Mucosa of stomach (tissue), 1 donor: Measurements from ENCODE around the gene GSTK1.
"Not testable (repeated sequence)": the region's sequence is repeated elsewhere in the genome, so short reads cannot be mapped to it uniquely, and the experiment has no call there.

Source experiments
- H3K27me3 ChIP-seq: one replicate; pipeline ENCODE4 v1.7.0; 2013; ENCODE audit warnings: mild to moderate bottlenecking, low read length; ENCODE audit not compliant: control insufficient read depth, insufficient read depth
- H3K36me3 ChIP-seq: one replicate; pipeline ENCODE4 v1.7.0; 2013; ENCODE audit warnings: low read length; ENCODE audit not compliant: control insufficient read depth, insufficient read depth
- H3K4me1 ChIP-seq: one replicate; pipeline ENCODE4 v1.7.0; 2013; ENCODE audit warnings: mild to moderate bottlenecking, low read length; ENCODE audit not compliant: control insufficient read depth, insufficient read depth
- H3K4me3 ChIP-seq: one replicate; pipeline ENCODE4 v1.7.0; 2013; ENCODE audit warnings: low read length
- H3K9ac ChIP-seq: one replicate; pipeline ENCODE4 v1.7.0; 2013; ENCODE audit warnings: mild to moderate bottlenecking, low read length, moderate library complexity
- H3K9me3 ChIP-seq: one replicate; pipeline ENCODE4 v1.7.0; 2013; ENCODE audit warnings: mild to moderate bottlenecking, low read length, moderate library complexity; ENCODE audit not compliant: control insufficient read depth
- donor health status: Pancreatic carcinoma.

The GSTK1 gene

GRCh38 chr7:143263266-143264195, at the start of gene GSTK1:
TSS of gene GSTK1 (plus strand) at chr7:143263441. CDS start at chr7:143263514, 73 bp downstream.
- no peaks in the 10 kb centered on the region for H3K27me3 ChIP-seq
- H3K9me3 ChIP-seq = no peaks in the 10 kb centered on the region
- H3K4me1 ChIP-seq = peaks cover 28% of the 10 kb centered on the region
- peak within 1 kb of the TSS; percentile 76 for H3K4me3 ChIP-seq
- H3K36me3 ChIP-seq = peaks cover 13% of the 10 kb centered on the region
- peak within 1 kb of the TSS; percentile 74 for H3K9ac ChIP-seq

GRCh38 chr7:143213478-143213877, 49.8 kb upstream of the GSTK1 start:
- H3K9me3 ChIP-seq, H3K4me1 ChIP-seq, H3K4me3 ChIP-seq, H3K36me3 ChIP-seq, H3K9ac ChIP-seq, H3K27me3 ChIP-seq: not testable (repeated sequence)

- no peak overlapping the region for H3K9ac ChIP-seq
These were observed 48.2 kb upstream of the GSTK1 start for GRCh38 chr7:143214789-143215679.

GRCh38 chr7:143216151-143216550, 47.1 kb upstream of the GSTK1 start:
- Histone ChIP-seq H3K27me3 (no peaks in the 10 kb centered on the region), H3K9ac (no peak overlapping the region), H3K4me1 (no peaks in the 10 kb centered on the region), H3K36me3 (no peaks in the 10 kb centered on the region), H3K9me3 (no peaks in the 10 kb centered on the region), H3K4me3 (no peak overlapping the region)

More at GRCh38 chr7:143214789-143215679, 48.2 kb upstream of the GSTK1 start:
- no peaks in the 10 kb centered on the region for H3K27me3 ChIP-seq
- no peak overlapping the region for H3K4me3 ChIP-seq
- H3K36me3 ChIP-seq = no peaks in the 10 kb centered on the region
- H3K9me3 ChIP-seq = no peaks in the 10 kb centered on the region
- H3K4me1 ChIP-seq = no peaks in the 10 kb centered on the region

DNA sequence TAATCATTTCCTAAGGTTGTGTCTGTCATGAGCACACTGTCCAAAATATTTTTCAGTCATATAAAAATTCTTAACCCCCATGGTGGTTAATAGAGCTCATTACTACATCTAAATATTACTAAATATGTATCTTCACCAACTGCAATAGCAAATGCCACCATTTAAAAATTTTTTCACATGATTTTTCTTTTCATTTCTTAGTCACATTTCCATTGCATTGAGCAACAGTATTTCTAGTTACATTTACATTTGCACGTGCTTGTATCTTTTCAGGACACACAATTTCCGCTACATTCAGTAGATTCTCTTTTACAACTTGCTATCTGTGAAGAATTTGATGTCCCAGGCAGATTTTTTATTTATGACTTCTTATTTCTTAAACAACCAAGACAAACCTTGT, 46.6 kb upstream of the GSTK1 start:
- no peaks in the 10 kb centered on the region for H3K36me3 ChIP-seq
- no peak overlapping the region for H3K4me3 ChIP-seq
- no peak overlapping the region for H3K9ac ChIP-seq
- H3K27me3 ChIP-seq = no peaks in the 10 kb centered on the region
- H3K4me1 ChIP-seq = no peaks in the 10 kb centered on the region
- no peaks in the 10 kb centered on the region for H3K9me3 ChIP-seq

DNA sequence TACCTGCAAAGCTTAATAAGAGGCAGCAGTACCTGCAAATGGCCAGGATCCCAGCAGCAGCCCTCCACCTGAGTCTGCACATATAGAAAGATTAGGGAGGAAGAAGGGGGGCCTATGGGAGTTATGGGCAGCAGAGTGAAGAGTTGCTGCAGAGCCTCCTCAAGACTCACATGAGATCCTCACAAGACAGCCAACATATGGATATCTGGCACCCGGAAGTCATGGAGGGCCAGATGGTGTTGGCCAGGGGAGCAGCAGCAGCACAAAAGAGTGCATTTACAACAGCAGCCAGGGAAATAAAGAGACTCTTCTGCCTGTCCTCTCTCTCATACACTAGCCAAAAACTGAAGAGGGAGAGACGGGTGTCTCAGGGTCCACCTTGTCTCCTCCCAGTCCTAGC, 45.4 kb upstream of the GSTK1 start:
- H3K4me3 ChIP-seq = no peak overlapping the region
- no peak overlapping the region for H3K9ac ChIP-seq

DNA sequence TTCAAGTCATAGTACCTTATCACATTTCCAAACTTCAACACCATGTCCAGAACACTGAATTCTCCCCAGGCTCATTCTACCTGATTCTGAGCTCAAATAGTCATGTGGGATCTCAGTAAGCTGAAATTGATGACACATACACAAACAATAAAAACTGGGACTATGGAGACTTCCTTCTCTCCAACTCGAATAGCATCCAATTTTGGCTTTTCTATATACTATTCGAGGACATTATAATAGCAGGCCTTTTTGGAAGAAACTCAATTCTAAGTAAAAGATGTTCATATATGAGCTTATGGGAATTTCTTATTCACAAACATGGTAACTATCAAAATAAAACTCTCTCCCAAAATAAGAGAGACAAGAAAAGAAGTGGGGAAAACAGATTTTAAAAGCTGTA, 42.0 kb upstream of the GSTK1 start:
- Histone ChIP-seq H3K27me3 (peaks cover 14% of the 10 kb centered on the region), H3K36me3 (no peaks in the 10 kb centered on the region)

More for the DNA sequence above, 45.4 kb upstream of the GSTK1 start:
- Histone ChIP-seq H3K36me3 (no peaks in the 10 kb centered on the region), H3K27me3 (peaks cover 10% of the 10 kb centered on the region), H3K4me1 (no peaks in the 10 kb centered on the region), H3K9me3 (no peaks in the 10 kb centered on the region)

DNA sequence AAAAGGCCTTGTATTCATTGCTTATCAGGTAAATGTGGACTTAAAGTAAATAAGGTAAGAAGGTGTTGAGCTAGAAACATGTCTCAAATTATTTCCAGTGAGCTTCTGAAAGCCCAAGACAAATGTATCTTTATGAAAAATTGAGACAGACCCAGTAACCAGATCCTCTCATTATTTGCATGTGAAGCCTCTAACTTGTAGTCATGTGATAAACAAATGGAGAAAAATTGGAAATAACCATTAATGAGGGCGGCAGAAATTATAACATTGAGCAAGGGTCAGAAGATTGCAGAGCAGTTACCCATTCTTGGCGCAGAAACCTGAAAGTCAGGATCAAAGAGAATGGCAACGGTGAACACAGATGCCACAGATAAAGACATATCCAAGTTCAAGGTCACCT, 41.5 kb upstream of the GSTK1 start, which contains the start of gene TAS2R40:
Gene TAS2R40 (plus strand): TSS at position 301 of the 400 bp plus-strand sequence. CDS start 42 bp downstream, at position 343.
- H3K4me1 ChIP-seq = no peaks in the 10 kb centered on the region
- peaks cover 14% of the 10 kb centered on the region for H3K27me3 ChIP-seq
- H3K9me3 ChIP-seq = no peaks in the 10 kb centered on the region
- no peak within 1 kb of the TSS for H3K9ac ChIP-seq
- no peak within 1 kb of the TSS for H3K4me3 ChIP-seq
- H3K36me3 ChIP-seq = no peaks in the 10 kb centered on the region

More for the DNA sequence above, 42.0 kb upstream of the GSTK1 start:
- no peak overlapping the region for H3K9ac ChIP-seq
- no peaks in the 10 kb centered on the region for H3K9me3 ChIP-seq
- no peak overlapping the region for H3K4me3 ChIP-seq
- no peaks in the 10 kb centered on the region for H3K4me1 ChIP-seq

DNA sequence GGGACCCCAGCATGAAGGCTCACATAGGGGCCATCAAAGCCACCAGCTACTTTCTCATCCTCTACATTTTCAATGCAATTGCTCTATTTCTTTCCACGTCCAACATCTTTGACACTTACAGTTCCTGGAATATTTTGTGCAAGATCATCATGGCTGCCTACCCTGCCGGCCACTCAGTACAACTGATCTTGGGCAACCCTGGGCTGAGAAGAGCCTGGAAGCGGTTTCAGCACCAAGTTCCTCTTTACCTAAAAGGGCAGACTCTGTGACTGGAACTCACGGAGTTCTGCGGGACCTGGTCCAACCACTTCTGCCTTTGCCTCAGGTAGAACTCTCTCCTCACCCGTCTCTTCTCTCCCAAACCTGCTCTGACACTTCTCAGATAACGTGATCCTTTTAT, 40.5 kb upstream of the GSTK1 start:
- H3K27me3 ChIP-seq = peaks cover 14% of the 10 kb centered on the region
- H3K4me1 ChIP-seq = no peaks in the 10 kb centered on the region
- no peaks in the 10 kb centered on the region for H3K36me3 ChIP-seq
- H3K9ac ChIP-seq = no peak overlapping the region
- no peak overlapping the region for H3K4me3 ChIP-seq
- H3K9me3 ChIP-seq = no peaks in the 10 kb centered on the region

DNA sequence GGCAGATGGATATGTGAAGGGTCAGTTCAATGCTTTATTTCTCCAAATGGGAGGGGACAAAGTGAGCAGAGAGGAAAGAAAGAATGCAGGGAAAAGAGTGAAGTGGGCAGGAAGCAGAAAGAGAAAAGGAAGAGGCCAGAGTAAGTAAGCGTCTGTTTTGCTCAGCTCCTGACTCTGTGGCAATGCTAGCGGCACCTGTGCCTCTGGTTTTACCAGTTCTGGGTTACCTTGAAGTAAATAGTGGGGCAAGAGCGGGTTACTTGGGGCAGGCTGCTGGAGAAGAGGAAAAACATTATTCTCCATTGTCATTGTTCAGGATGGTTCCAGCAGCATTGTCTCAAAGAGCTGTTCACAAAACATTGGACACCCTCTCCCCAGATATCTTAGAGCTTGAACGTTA, 39.5 kb upstream of the GSTK1 start:
- H3K4me3 ChIP-seq = no peak overlapping the region
- no peak overlapping the region for H3K9ac ChIP-seq
- no peaks in the 10 kb centered on the region for H3K36me3 ChIP-seq
- no peaks in the 10 kb centered on the region for H3K9me3 ChIP-seq
- H3K27me3 ChIP-seq = peaks cover 14% of the 10 kb centered on the region
- H3K4me1 ChIP-seq = no peaks in the 10 kb centered on the region

GRCh38 chr7:143225047-143225446, 38.2 kb upstream of the GSTK1 start:
- Histone ChIP-seq H3K4me1 (no peaks in the 10 kb centered on the region), H3K27me3 (peaks cover 14% of the 10 kb centered on the region), H3K9me3 (no peaks in the 10 kb centered on the region), H3K9ac (no peak overlapping the region), H3K4me3 (no peak overlapping the region), H3K36me3 (no peaks in the 10 kb centered on the region)

DNA sequence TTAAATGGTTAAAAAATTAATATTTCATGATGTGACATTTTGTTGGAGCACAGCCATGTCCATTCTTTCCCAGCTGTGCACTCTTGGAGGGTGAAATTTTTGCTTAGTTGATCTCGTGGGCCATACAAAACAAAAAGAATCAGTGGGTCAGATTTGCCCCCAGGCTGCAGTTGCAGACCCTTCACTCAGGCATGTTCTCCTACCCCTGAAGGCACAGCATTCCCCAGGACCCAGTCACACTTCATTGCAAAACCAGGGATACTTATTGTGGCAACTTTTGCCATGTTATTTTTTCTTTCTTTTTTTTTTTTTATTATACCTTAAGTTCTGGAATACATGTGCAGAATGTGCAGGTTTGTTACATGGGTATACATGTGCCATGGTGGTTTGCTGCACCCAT, 35.4 kb upstream of the GSTK1 start:
- H3K9me3 ChIP-seq = no peaks in the 10 kb centered on the region
- H3K4me1 ChIP-seq = no peaks in the 10 kb centered on the region
- no peaks in the 10 kb centered on the region for H3K36me3 ChIP-seq
- H3K9ac ChIP-seq = no peak overlapping the region
- H3K27me3 ChIP-seq = peaks cover 4% of the 10 kb centered on the region
- no peak overlapping the region for H3K4me3 ChIP-seq
